Endothelial cell of umbilical vein (primary cell): ENCODE results near the gene CAMSAP3. TPM values are rescaled to one million over a fixed set of nuclear protein-coding genes. Genes with fewer than 3 reads are reported as not detected.

Experiments
- BruUV-seq: library from RNA; stranded (reverse); fragments of 400-500 nt; replicated peaks from 2 replicates; lab custom pipeline; 2021; lab: Mats Ljungman, UMichigan
- CTCF ChIA-PET: fragments of 300-600, 350-600 bp; sonication (Branson Sonifier 250); formaldehyde crosslinking; loops from one replicate; lab custom pipeline; 2021; ENCODE audit warnings: antibody characterized with exemption, inconsistent platforms; lab: Charles Lee
- POLR2A ChIA-PET: fragments of 300-600, 350-600 bp; sonication (Branson Sonifier 250); formaldehyde crosslinking; loops from one replicate; lab custom pipeline; 2021; ENCODE audit warnings: antibody characterized with exemption, inconsistent platforms; lab: Charles Lee
- DNase-seq: peaks from one replicate; pipeline ENCODE4 v3.0.0-alpha.2; 2011; ENCODE audit warnings: low read depth, low spot score
- FAIRE-seq: peaks from 2 replicates; lab custom pipeline; 2011; peaks lifted over from hg19 to GRCh38; lab: Jason Lieb, UNC
- H2AFZ ChIP-seq: 2 replicates; pipeline ENCODE4 v1.6.0; 2012; ENCODE audit warnings: low read depth, low read length, control low read depth, inconsistent platforms
- H3K27ac ChIP-seq: 2 replicates; pipeline ENCODE4 v1.5.1; 2011; ENCODE audit warnings: low read depth, mild to moderate bottlenecking, control low read depth, low read length, moderate library complexity; ENCODE audit not compliant: insufficient read depth
- H3K27me3 ChIP-seq, 2 experiments: 2 replicates each; pipeline versions ENCODE4 v1.6.0 to v1.6.1; 2011; ENCODE audit warnings: low read length in 2 of 2, mixed read lengths in 1 of 2; ENCODE audit not compliant: control insufficient read depth in 2 of 2, insufficient read depth in 2 of 2
- H3K36me3 ChIP-seq, 2 experiments: 2 replicates in 1 of 2; 3 replicates in 1 of 2; pipeline ENCODE4 v1.5.1; 2011; ENCODE audit warnings: low read length in 2 of 2, mild to moderate bottlenecking in 1 of 2, moderate library complexity in 1 of 2; ENCODE audit not compliant: control insufficient read depth in 2 of 2, insufficient read depth in 2 of 2; ENCODE audit errors: extremely low read depth in 1 of 2
- H3K4me1 ChIP-seq: 3 replicates; pipeline ENCODE4 v1.5.1; 2011; ENCODE audit warnings: mild to moderate bottlenecking, low read length; ENCODE audit not compliant: control insufficient read depth, insufficient read depth; ENCODE audit errors: extremely low read depth
- H3K4me2 ChIP-seq: 2 replicates; pipeline ENCODE4 v1.6.1; 2011; ENCODE audit warnings: low read length, control low read depth, mixed read lengths; ENCODE audit not compliant: insufficient read depth
- H3K4me3 ChIP-seq, 3 experiments: fragments of 200-600 bp in 1 of 3; sonication (generic), shearing (Covaris generic) in 1 of 3; replicated peaks in 1 of 3; 2 replicates each; pipeline ENCODE4 v1.5.1; 2011 to 2016; ENCODE audit warnings: control low read depth in 3 of 3, low read length in 3 of 3, mild to moderate bottlenecking in 2 of 3, inconsistent platforms in 1 of 3, low read depth in 1 of 3, moderate library complexity in 1 of 3; ENCODE audit not compliant: insufficient read depth in 1 of 3
- H3K79me2 ChIP-seq: 2 replicates; pipeline ENCODE4 v1.6.0; 2012; ENCODE audit warnings: low read length, inconsistent platforms; ENCODE audit not compliant: control insufficient read depth, insufficient read depth
- H3K9ac ChIP-seq: replicated peaks from 2 replicates; pipeline ENCODE3; 2011; ENCODE audit warnings: low read length, control low read depth; ENCODE audit not compliant: insufficient read depth; ENCODE audit errors: extremely low read depth
- H3K9me1 ChIP-seq: replicated peaks from 3 replicates; pipeline ENCODE4 v1.6.0; 2011; ENCODE audit warnings: mild to moderate bottlenecking, low read length; ENCODE audit not compliant: control insufficient read depth, insufficient read depth; ENCODE audit errors: extremely low read depth
- H3K9me3 ChIP-seq: replicated peaks from 2 replicates; pipeline ENCODE4 v1.5.1; 2012; ENCODE audit warnings: low read length, inconsistent platforms; ENCODE audit not compliant: control insufficient read depth, insufficient read depth
- H4K20me1 ChIP-seq: replicated peaks from 2 replicates; pipeline ENCODE3; 2011; ENCODE audit warnings: mild to moderate bottlenecking, low read length; ENCODE audit not compliant: control insufficient read depth, insufficient read depth; ENCODE audit errors: extremely low read depth
- EZH2 ChIP-seq: IDR thresholded peaks from 2 replicates; pipeline ENCODE4 v1.6.1; 2012; ENCODE audit warnings: borderline replicate concordance, low read depth, mild to moderate bottlenecking, moderate library complexity, low read length, inconsistent platforms; ENCODE audit not compliant: severe bottlenecking
- FOS ChIP-seq: IDR thresholded peaks from 2 replicates; pipeline ENCODE4 v1.6.1; 2011; ENCODE audit warnings: mild to moderate bottlenecking, low read length, moderate library complexity, borderline replicate concordance; ENCODE audit not compliant: insufficient read depth
- GATA2 ChIP-seq: IDR thresholded peaks from 2 replicates; pipeline ENCODE4 v1.7.0; 2011; ENCODE audit warnings: low read depth, mild to moderate bottlenecking, moderate library complexity, mixed read lengths, low read length; ENCODE audit not compliant: insufficient read length, insufficient read depth
- JUN ChIP-seq: IDR thresholded peaks from 2 replicates; pipeline ENCODE4 v1.6.1; 2011; ENCODE audit warnings: borderline replicate concordance, low read depth; ENCODE audit not compliant: insufficient read length, insufficient read depth
- MYC ChIP-seq: IDR thresholded peaks from one replicate; pipeline ENCODE4 v1.6.1; 2011; ENCODE audit warnings: mild to moderate bottlenecking, low read depth, low read length
- POLR2A ChIP-seq: IDR thresholded peaks from 2 replicates; pipeline ENCODE4 v1.6.1; 2012; ENCODE audit warnings: low read depth, mild to moderate bottlenecking, control low read depth, low read length
- POLR2AphosphoS5 ChIP-seq: IDR thresholded peaks from 2 replicates; pipeline ENCODE4 v1.6.1; 2012; ENCODE audit warnings: low read depth, mild to moderate bottlenecking, control low read depth, low read length, moderate library complexity; ENCODE audit not compliant: insufficient read depth
- dilution Hi-C: fragments of 300-500 bp; cut with MboI; formaldehyde crosslinking; loops from one replicate; pipeline ENCODE4 v1.15.0; 2019; ENCODE audit warnings: low sequenced_read_pairs; ENCODE audit not compliant: extremely low pct_ligation_motif_present
- intact Hi-C: fragments of 100-400 bp; cut with micrococcal nuclease; formaldehyde crosslinking; loops from one replicate; pipeline ENCODE4 v1.10.0; 2022
- polyA plus RNA-seq, 4 experiments: library from polyadenylated mRNA; depleted of rRNA in 3 of 4; stranded (reverse) in 3 of 4; unstranded in 1 of 4; fragments of >200 nt; gene quantifications; 2 replicates each; pipeline versions ENCODE4 v1.2.1 to v1.2.3, GENCODE V29; 2011 to 2012; ENCODE audit warnings: missing spikeins in 1 of 4
- total RNA-seq: library from RNA; stranded (reverse); gene quantifications from 2 replicates; pipeline ENCODE4 v1.2.3, GENCODE V29; 2021
- TF ChIP-seq, protein P1 (sequence below): IDR thresholded peaks from 2 replicates; pipeline ENCODE4 v1.6.1; 2011; ENCODE audit not compliant: insufficient read depth, insufficient read length
- TF ChIP-seq, protein P2 (sequence below), 2 donors: IDR thresholded peaks; 1 replicate in 1 of 2; 2 replicates in 1 of 2; pipeline ENCODE4 v1.5.1; 2011; ENCODE audit warnings: low read length in 2 of 2, mild to moderate bottlenecking in 2 of 2, moderate library complexity in 2 of 2, control low read depth in 1 of 2, inconsistent platforms in 1 of 2, low read depth in 1 of 2; ENCODE audit not compliant: insufficient read depth in 1 of 2; ENCODE audit errors: extremely low read depth in 1 of 2

The CAMSAP3 gene
- total and polyA plus RNA-seq, 2 donors (not counting 3 experiments of a cell fraction or from before 2014, with no cell fraction given): 0.11 to 0.22 TPM

DNA sequence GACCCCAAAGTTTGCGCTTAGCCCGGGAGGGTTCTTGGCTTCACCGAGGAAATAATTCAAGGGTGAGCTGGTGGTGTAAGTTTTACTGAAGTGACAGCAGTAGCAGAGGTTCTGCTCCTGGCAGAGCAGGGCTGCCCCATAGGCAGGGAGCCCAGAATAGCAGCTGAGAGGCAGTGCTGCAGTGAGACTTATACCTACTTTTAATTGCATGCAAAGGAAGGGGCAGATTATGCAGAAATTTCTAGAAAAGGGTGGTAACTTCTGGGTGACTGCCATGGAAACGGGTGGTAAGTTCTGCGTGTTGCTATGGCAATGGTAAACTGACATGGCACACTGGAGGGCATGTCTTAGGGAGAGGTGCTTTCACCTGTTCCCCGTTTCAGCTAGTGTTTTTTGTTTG lies 17.5 kb upstream of the CAMSAP3 start:
- Histone ChIP-seq H3K9me3 (no peaks in the 10 kb centered on the region), H3K4me3 (no peak overlapping the region), H3K27me3 (no peaks in the 10 kb centered on the region), H2AFZ (no peak overlapping the region), H3K27ac (no peak overlapping the region), H3K9me1 (no peaks in the 10 kb centered on the region), H4K20me1 (no peaks in the 10 kb centered on the region), H3K4me1 (no peaks in the 10 kb centered on the region), H3K9ac (no peak overlapping the region), H3K36me3 (no peaks in the 10 kb centered on the region), H3K4me2 (no peak overlapping the region), H3K79me2 (no peaks in the 10 kb centered on the region)
- DNase-seq (no peak), FAIRE-seq (no peak)
- dilution Hi-C loops: no loop called here
- ChIA-PET CTCF (interaction anchor here (3.7 kb wide), 1 partner anchor 10 kb away, joined by 29 read pairs; no protein-coding TSS in a partner anchor), POLR2A (no interaction called here)
- TF ChIP-seq MYC: no peak
- TF ChIP-seq GATA2: no peak
- TF ChIP-seq, protein P1, sequence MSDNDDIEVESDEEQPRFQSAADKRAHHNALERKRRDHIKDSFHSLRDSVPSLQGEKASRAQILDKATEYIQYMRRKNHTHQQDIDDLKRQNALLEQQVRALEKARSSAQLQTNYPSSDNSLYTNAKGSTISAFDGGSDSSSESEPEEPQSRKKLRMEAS: no peak
- no peak for TF ChIP-seq FOS
- TF ChIP-seq, protein P2, sequence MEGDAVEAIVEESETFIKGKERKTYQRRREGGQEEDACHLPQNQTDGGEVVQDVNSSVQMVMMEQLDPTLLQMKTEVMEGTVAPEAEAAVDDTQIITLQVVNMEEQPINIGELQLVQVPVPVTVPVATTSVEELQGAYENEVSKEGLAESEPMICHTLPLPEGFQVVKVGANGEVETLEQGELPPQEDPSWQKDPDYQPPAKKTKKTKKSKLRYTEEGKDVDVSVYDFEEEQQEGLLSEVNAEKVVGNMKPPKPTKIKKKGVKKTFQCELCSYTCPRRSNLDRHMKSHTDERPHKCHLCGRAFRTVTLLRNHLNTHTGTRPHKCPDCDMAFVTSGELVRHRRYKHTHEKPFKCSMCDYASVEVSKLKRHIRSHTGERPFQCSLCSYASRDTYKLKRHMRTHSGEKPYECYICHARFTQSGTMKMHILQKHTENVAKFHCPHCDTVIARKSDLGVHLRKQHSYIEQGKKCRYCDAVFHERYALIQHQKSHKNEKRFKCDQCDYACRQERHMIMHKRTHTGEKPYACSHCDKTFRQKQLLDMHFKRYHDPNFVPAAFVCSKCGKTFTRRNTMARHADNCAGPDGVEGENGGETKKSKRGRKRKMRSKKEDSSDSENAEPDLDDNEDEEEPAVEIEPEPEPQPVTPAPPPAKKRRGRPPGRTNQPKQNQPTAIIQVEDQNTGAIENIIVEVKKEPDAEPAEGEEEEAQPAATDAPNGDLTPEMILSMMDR (IDR thresholded peaks at IDR 0.05; ENCODE audit: extremely low read depth in 1 of 2, insufficient read depth in 1 of 2, low read depth in 1 of 2, low read length in 2 of 2): no peak
- TF ChIP-seq JUN: no peak
- TF ChIP-seq EZH2: no peak
- no peak for TF ChIP-seq POLR2AphosphoS5
- TF ChIP-seq POLR2A: no peak
- no TSS peak for BruUV-seq
- intact Hi-C loops: no loop called here
